H9 (cell line): ENCODE data around the gene BBS12. TPM values are rescaled to one million over a fixed set of nuclear protein-coding genes. Genes with fewer than 3 reads are reported as not detected.

ENCODE experiments used
- DNase-seq: peaks from one replicate; pipeline ENCODE4 v3.0.0-alpha.2; 2017
- H2AFZ ChIP-seq: one replicate; pipeline ENCODE4 v1.6.1; 2013; ENCODE audit warnings: mild to moderate bottlenecking, low read length, control low read depth, moderate library complexity
- H2AK5ac ChIP-seq: 2 replicates; pipeline ENCODE4 v1.6.1; 2013; ENCODE audit warnings: low read length, control low read depth, mixed read lengths; ENCODE audit not compliant: insufficient read length
- H2BK120ac ChIP-seq: one replicate; pipeline ENCODE4 v1.6.1; 2013; ENCODE audit warnings: low read depth, mild to moderate bottlenecking, low read length, control low read depth, inconsistent platforms; ENCODE audit not compliant: poor library complexity, severe bottlenecking
- H2BK12ac ChIP-seq: 2 replicates; pipeline ENCODE4 v1.6.1; 2013; ENCODE audit warnings: low read length, control low read depth, mixed read lengths, low read depth; ENCODE audit not compliant: insufficient read length
- H2BK15ac ChIP-seq: 2 replicates; pipeline ENCODE4 v1.6.1; 2013; ENCODE audit warnings: low read depth, low read length, control low read depth
- H2BK20ac ChIP-seq: one replicate; pipeline ENCODE4 v1.6.1; 2013; ENCODE audit warnings: low read depth, mild to moderate bottlenecking, low read length, control low read depth, inconsistent platforms; ENCODE audit not compliant: poor library complexity, severe bottlenecking
- H2BK5ac ChIP-seq: 2 replicates; pipeline ENCODE4 v1.6.1; 2013; ENCODE audit warnings: low read length, control low read depth, mixed read lengths; ENCODE audit not compliant: insufficient read length
- H3K14ac ChIP-seq: 2 replicates; pipeline ENCODE4 v1.6.1; 2013; ENCODE audit warnings: low read length, control low read depth; ENCODE audit not compliant: insufficient read depth
- H3K18ac ChIP-seq: 2 replicates; pipeline ENCODE4 v1.6.1; 2013; ENCODE audit warnings: low read depth, mild to moderate bottlenecking, mixed read lengths, low read length, control low read depth; ENCODE audit not compliant: insufficient read length
- H3K23ac ChIP-seq: 2 replicates; pipeline ENCODE4 v1.6.1; 2013; ENCODE audit warnings: low read length, control low read depth, mixed read lengths, low read depth; ENCODE audit not compliant: insufficient read length
- H3K23me2 ChIP-seq: 2 replicates; pipeline ENCODE4 v1.6.1; 2013; ENCODE audit warnings: low read depth, mild to moderate bottlenecking, mixed read lengths, low read length, control low read depth; ENCODE audit not compliant: insufficient read length, poor library complexity, severe bottlenecking
- H3K27ac ChIP-seq: 2 replicates; pipeline ENCODE4 v1.5.1; 2013; ENCODE audit warnings: low read length, control low read depth, mixed read lengths, low read depth; ENCODE audit not compliant: insufficient read length
- H3K27me3 ChIP-seq: 2 replicates; pipeline ENCODE4 v1.6.1; 2013; ENCODE audit warnings: low read length, control low read depth, inconsistent platforms; ENCODE audit not compliant: insufficient read depth
- H3K4ac ChIP-seq: 2 replicates; pipeline ENCODE4 v1.6.1; 2013; ENCODE audit warnings: low read depth, mild to moderate bottlenecking, control low read depth, inconsistent platforms, low read length, moderate library complexity
- H3K4me1 ChIP-seq: 2 replicates; pipeline ENCODE4 v1.6.1; 2013; ENCODE audit warnings: low read length, control low read depth, inconsistent platforms; ENCODE audit not compliant: insufficient read depth
- H3K4me2 ChIP-seq: 2 replicates; pipeline ENCODE4 v1.6.1; 2013; ENCODE audit warnings: low read length, control low read depth, mixed read lengths; ENCODE audit not compliant: insufficient read length, insufficient read depth
- H3K56ac ChIP-seq: 2 replicates; pipeline ENCODE4 v1.6.1; 2013; ENCODE audit warnings: low read depth, mild to moderate bottlenecking, mixed read lengths, low read length, control low read depth; ENCODE audit not compliant: insufficient read length
- H3K79me1 ChIP-seq: 2 replicates; pipeline ENCODE4 v1.6.1; 2013; ENCODE audit warnings: low read depth, mild to moderate bottlenecking, moderate library complexity, low read length, control low read depth, inconsistent platforms; ENCODE audit not compliant: insufficient read depth, poor library complexity, severe bottlenecking
- H3K79me2 ChIP-seq: 2 replicates; pipeline ENCODE4 v1.6.1; 2013; ENCODE audit warnings: low read length, control low read depth, inconsistent platforms; ENCODE audit not compliant: insufficient read depth
- H3K9ac ChIP-seq: 2 replicates; pipeline ENCODE4 v1.6.1; 2013; ENCODE audit warnings: low read length, control low read depth, mixed read lengths; ENCODE audit not compliant: insufficient read length; ENCODE audit errors: extremely low read depth
- H3K9me3 ChIP-seq: one replicate; pipeline ENCODE4 v1.6.1; 2013; ENCODE audit warnings: low read depth, low read length, inconsistent platforms; ENCODE audit not compliant: control insufficient read depth
- H3T11ph ChIP-seq: one replicate; pipeline ENCODE4 v1.6.1; 2013; ENCODE audit warnings: mild to moderate bottlenecking, low read length, control low read depth, inconsistent platforms
- H4K20me1 ChIP-seq: one replicate; pipeline ENCODE4 v1.6.1; 2013; ENCODE audit not compliant: control insufficient read depth, insufficient read length, insufficient read depth
- H4K5ac ChIP-seq: 2 replicates; pipeline ENCODE4 v1.6.1; 2013; ENCODE audit warnings: low read depth, mild to moderate bottlenecking, mixed read lengths, low read length, control low read depth; ENCODE audit not compliant: insufficient read length
- H4K8ac ChIP-seq: replicated peaks from 2 replicates; pipeline ENCODE4 v1.6.1; 2013; ENCODE audit warnings: low read length, control low read depth, mixed read lengths, low read depth; ENCODE audit not compliant: insufficient read length
- H4K91ac ChIP-seq: 2 replicates; pipeline ENCODE4 v1.6.1; 2013; ENCODE audit warnings: low read depth, mild to moderate bottlenecking, moderate library complexity, mixed read lengths, low read length, control low read depth; ENCODE audit not compliant: insufficient read length
- H3K27ac Mint-ChIP-seq, 3 experiments: 2 replicates in 2 of 3; 3 replicates in 1 of 3; pipeline ENCODE4 v1.8.0; 2020 to 2021; ENCODE audit warnings: mixed read lengths in 3 of 3, mild to moderate bottlenecking in 1 of 3, moderate library complexity in 1 of 3
- H3K27me3 Mint-ChIP-seq: 2 replicates; pipeline ENCODE4 v1.8.0; 2021; ENCODE audit warnings: low read depth, mild to moderate bottlenecking, moderate library complexity, mixed read lengths
- H3K36me3 Mint-ChIP-seq, 3 experiments: 2 replicates in 2 of 3; 3 replicates in 1 of 3; pipeline ENCODE4 v1.8.0; 2020 to 2021; ENCODE audit warnings: low read depth in 3 of 3, mixed read lengths in 3 of 3; ENCODE audit not compliant: insufficient read depth in 1 of 3
- H3K4me1 Mint-ChIP-seq, 2 experiments: 2 replicates each; pipeline ENCODE4 v1.8.0; 2020; ENCODE audit warnings: mixed read lengths in 2 of 2
- H3K4me3 Mint-ChIP-seq, 2 experiments: 2 replicates in 1 of 2; 3 replicates in 1 of 2; pipeline ENCODE4 v1.8.0; 2020 to 2021; ENCODE audit warnings: mild to moderate bottlenecking in 2 of 2, mixed read lengths in 2 of 2, moderate library complexity in 1 of 2
- H3K9me3 Mint-ChIP-seq, 2 experiments: 2 replicates in 1 of 2; 3 replicates in 1 of 2; pipeline ENCODE4 v1.8.0; 2020; ENCODE audit warnings: mild to moderate bottlenecking in 2 of 2, mixed read lengths in 2 of 2, moderate library complexity in 1 of 2
- WGBS: extraction: QIAGEN DNeasy Blood & Tissue Kit; methylation state at CpG from one replicate; pipeline ENCODE4 v1.1.7; 2013; ENCODE audit warnings: missing lambda C conversion rate, low lambda C conversion rate, mixed read lengths; ENCODE audit not compliant: insufficient read length; ENCODE audit errors: extremely low coverage; 5-methylcytosine and 5-hydroxymethylcytosine counted together
- total RNA-seq: library from RNA; stranded (reverse); gene quantifications from 2 replicates; pipeline ENCODE4 v1.2.1, GENCODE V29; 2021
- TF ChIP-seq, protein P1 (sequence below): fragments of 200-600 bp; sonication (generic); conservative IDR thresholded peaks from 3 replicates; pipeline ENCODE4 v1.8.0; 2021; ENCODE audit warnings: antibody characterized with exemption, mild to moderate bottlenecking

BBS12 gene
- total RNA-seq, 1 experiment from 2014 or later, result 1.2 TPM

DNA sequence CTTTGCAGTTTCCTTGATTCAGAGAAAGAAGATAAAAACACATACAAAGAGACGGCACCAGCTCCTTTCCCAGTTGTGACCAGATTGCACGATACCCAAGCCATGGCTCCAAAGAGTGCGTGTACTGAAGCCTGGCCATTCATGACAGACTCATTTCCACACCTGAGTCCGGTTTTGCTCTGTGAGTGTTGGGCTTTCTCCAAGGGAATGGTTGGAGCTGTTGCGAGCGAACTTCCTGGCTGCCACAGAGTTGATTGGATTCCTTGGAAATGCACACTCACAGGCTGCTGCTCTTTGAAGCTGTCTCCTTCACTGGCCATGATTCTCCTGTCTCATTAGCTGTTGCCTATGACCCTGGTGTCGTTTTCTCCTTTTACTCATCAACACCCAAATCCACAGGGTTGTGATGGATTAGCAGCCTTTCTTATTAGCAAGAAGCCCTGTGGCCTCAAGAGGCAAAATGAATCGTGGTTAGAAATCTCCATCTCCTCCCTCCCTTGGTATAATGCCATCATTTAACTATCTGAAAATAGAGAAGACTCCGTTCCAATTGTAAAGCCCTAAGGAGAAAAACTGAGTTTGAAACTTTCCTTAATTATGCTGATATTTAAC lies 43.9 kb upstream of the BBS12 start:
- H4K5ac ChIP-seq, result no peak overlapping the region
- no peaks in the 10 kb centered on the region for H3K27me3 ChIP-seq
- H3K79me2 ChIP-seq, result no peaks in the 10 kb centered on the region
- no peak overlapping the region for H3T11ph ChIP-seq
- no peaks in the 10 kb centered on the region for H3K79me1 ChIP-seq
- no peak overlapping the region for H2BK12ac ChIP-seq
- no peak overlapping the region for H4K8ac ChIP-seq
- peaks cover 0 to 4% of the 10 kb centered on the region in 2 experiments; a peak in 1 of 4 replicates for H3K4me1 Mint-ChIP-seq
- H2BK15ac ChIP-seq, result no peak overlapping the region
- H3K36me3 Mint-ChIP-seq, result no peaks in the 10 kb centered on the region
- H2AK5ac ChIP-seq, result no peak overlapping the region
- no peaks in the 10 kb centered on the region for H4K20me1 ChIP-seq
- no peak overlapping the region for H2BK120ac ChIP-seq
- H3K56ac ChIP-seq, result no peak overlapping the region
- no peaks in the 10 kb centered on the region for H3K4me1 ChIP-seq
- no peaks in the 10 kb centered on the region for H3K27me3 Mint-ChIP-seq
- no peak overlapping the region for H2BK20ac ChIP-seq
- no peak overlapping the region for H3K4me2 ChIP-seq
- no peaks in the 10 kb centered on the region for H3K23me2 ChIP-seq
- H4K91ac ChIP-seq, result no peak overlapping the region
- H2AFZ ChIP-seq, result peak overlapping the region; percentile 36
- no peak overlapping the region for H2BK5ac ChIP-seq
- TF ChIP-seq, protein P1, sequence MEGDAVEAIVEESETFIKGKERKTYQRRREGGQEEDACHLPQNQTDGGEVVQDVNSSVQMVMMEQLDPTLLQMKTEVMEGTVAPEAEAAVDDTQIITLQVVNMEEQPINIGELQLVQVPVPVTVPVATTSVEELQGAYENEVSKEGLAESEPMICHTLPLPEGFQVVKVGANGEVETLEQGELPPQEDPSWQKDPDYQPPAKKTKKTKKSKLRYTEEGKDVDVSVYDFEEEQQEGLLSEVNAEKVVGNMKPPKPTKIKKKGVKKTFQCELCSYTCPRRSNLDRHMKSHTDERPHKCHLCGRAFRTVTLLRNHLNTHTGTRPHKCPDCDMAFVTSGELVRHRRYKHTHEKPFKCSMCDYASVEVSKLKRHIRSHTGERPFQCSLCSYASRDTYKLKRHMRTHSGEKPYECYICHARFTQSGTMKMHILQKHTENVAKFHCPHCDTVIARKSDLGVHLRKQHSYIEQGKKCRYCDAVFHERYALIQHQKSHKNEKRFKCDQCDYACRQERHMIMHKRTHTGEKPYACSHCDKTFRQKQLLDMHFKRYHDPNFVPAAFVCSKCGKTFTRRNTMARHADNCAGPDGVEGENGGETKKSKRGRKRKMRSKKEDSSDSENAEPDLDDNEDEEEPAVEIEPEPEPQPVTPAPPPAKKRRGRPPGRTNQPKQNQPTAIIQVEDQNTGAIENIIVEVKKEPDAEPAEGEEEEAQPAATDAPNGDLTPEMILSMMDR, result no peak
- no peak overlapping the region for H3K23ac ChIP-seq
- no peak for DNase-seq
- H3K9ac ChIP-seq, result no peak overlapping the region
- H3K27ac Mint-ChIP-seq, result no peak overlapping the region
- WGBS, result no CpG with 5 or more reads among the region's 9 CpGs
- H3K9me3 Mint-ChIP-seq, result no peaks in the 10 kb centered on the region; a peak in 2 of 5 replicates
- H3K4me3 Mint-ChIP-seq, result no peak overlapping the region
- H3K14ac ChIP-seq, result no peak overlapping the region
- peaks cover 4% of the 10 kb centered on the region for H3K9me3 ChIP-seq
- no peak overlapping the region for H3K27ac ChIP-seq
- no peak overlapping the region for H3K4ac ChIP-seq
- no peak overlapping the region for H3K18ac ChIP-seq
